T-cell (primary cell): ENCODE data around the gene CRYBG2. TPM values are rescaled to one million over a fixed set of nuclear protein-coding genes. Genes with fewer than 3 reads are reported as not detected.
"Not testable (repeated sequence)": the region's sequence is repeated elsewhere in the genome, so short reads cannot be mapped to it uniquely, and the experiment has no call there.

Experiments
- ATAC-seq, 4 experiments: fragments of 200-7000 bp in 3 of 4; fragments of 150-1000 bp in 1 of 4; cut with Tn5 transposase; replicated peaks in 1 of 4; 1 replicate in 3 of 4; 2 replicates in 1 of 4; pipeline ENCODE4 v1.10.0; 2021; ENCODE audit warnings: moderate library complexity in 3 of 4, mild to moderate bottlenecking in 2 of 4, moderate number of reproducible peaks in 1 of 4
- CTCF ChIA-PET, 2 donors: fragments of 300-600 bp; sonication (Branson Sonifier 250); formaldehyde crosslinking; loops; one replicate each; lab custom pipeline; 2022; ENCODE audit warnings: antibody characterized with exemption in 2 of 2; lab: Charles Lee
- POLR2A ChIA-PET, 2 donors: fragments of 300-600 bp; sonication (Branson Sonifier 250); formaldehyde crosslinking; loops; one replicate each; lab custom pipeline; 2022; ENCODE audit warnings: antibody characterized with exemption in 2 of 2; lab: Charles Lee
- DNase-seq, 35 experiments: peaks; one replicate each; pipeline versions ENCODE4 v3.0.0 to v3.0.0-alpha.2; 2013 to 2023
- H3K27ac ChIP-seq: one replicate; pipeline ENCODE4 v1.5.1; 2013; ENCODE audit warnings: low read length
- H3K27me3 ChIP-seq, 2 experiments: replicated peaks in 1 of 2; 1 replicate in 1 of 2; 2 replicates in 1 of 2; pipeline versions ENCODE4 v1.6.1 to v1.7.0; 2013; ENCODE audit warnings: low read length in 1 of 2, mixed read lengths in 1 of 2; ENCODE audit not compliant: control insufficient read depth in 2 of 2, insufficient read depth in 2 of 2; ENCODE audit errors: extremely low read depth in 1 of 2
- H3K36me3 ChIP-seq, 2 donors: 1 replicate in 1 of 2; 2 replicates in 1 of 2; pipeline versions ENCODE4 v1.6.1 to v1.7.0; 2013; ENCODE audit warnings: low read length in 1 of 2; ENCODE audit not compliant: control insufficient read depth in 2 of 2, insufficient read depth in 1 of 2; ENCODE audit errors: extremely low read depth in 1 of 2
- H3K4me1 ChIP-seq, 2 experiments: 1 replicate in 1 of 2; 2 replicates in 1 of 2; pipeline versions ENCODE4 v1.6.1 to v1.7.0; 2013; ENCODE audit warnings: low read length in 2 of 2, mixed read lengths in 1 of 2; ENCODE audit not compliant: insufficient read depth in 2 of 2, control insufficient read depth in 1 of 2; ENCODE audit errors: extremely low read depth in 1 of 2
- H3K4me3 ChIP-seq, 2 donors: 1 replicate in 1 of 2; 2 replicates in 1 of 2; pipeline versions ENCODE4 v1.5.1 to v1.7.0; 2013; ENCODE audit warnings: mild to moderate bottlenecking in 2 of 2, low read length in 1 of 2, moderate library complexity in 1 of 2; ENCODE audit not compliant: control insufficient read depth in 1 of 2; ENCODE audit errors: extremely low read depth in 1 of 2
- H3K9me3 ChIP-seq: 2 replicates; pipeline ENCODE4 v1.7.0; 2013
- H3K27ac Mint-ChIP-seq, 2 donors: one replicate each; pipeline ENCODE4 v1.8.0; 2020 to 2021; ENCODE audit warnings: mild to moderate bottlenecking in 2 of 2, mixed read lengths in 2 of 2
- H3K27me3 Mint-ChIP-seq, 2 donors: one replicate each; pipeline ENCODE4 v1.8.0; 2021 to 2022; ENCODE audit warnings: mixed read lengths in 2 of 2
- H3K36me3 Mint-ChIP-seq: one replicate; pipeline ENCODE4 v1.8.0; 2021; ENCODE audit warnings: mixed read lengths
- H3K4me1 Mint-ChIP-seq, 3 donors: one replicate each; pipeline ENCODE4 v1.8.0; 2020 to 2022; ENCODE audit warnings: mixed read lengths in 3 of 3, mild to moderate bottlenecking in 1 of 3
- H3K4me3 Mint-ChIP-seq, 3 donors: one replicate each; pipeline ENCODE4 v1.8.0; 2020 to 2022; ENCODE audit warnings: mild to moderate bottlenecking in 3 of 3, mixed read lengths in 3 of 3, moderate library complexity in 3 of 3
- H3K9me3 Mint-ChIP-seq, 3 donors: one replicate each; pipeline ENCODE4 v1.8.0; 2020 to 2022; ENCODE audit warnings: mixed read lengths in 3 of 3
- WGBS: methylation state at CpG from one replicate; pipeline ENCODE4 v1.1.5; 2013; ENCODE audit warnings: missing lambda C conversion rate; ENCODE audit not compliant: insufficient coverage; 5-methylcytosine and 5-hydroxymethylcytosine counted together
- total RNA-seq, 35 experiments: library from RNA in 6 of 35; stranded (reverse) in 6 of 35; fragments of 120-200 nt in 1 of 35; gene quantifications; one replicate each; pipeline versions ENCODE4 v1.2.1 to v1.2.4 and lab custom pipeline; 2013 to 2026

The CRYBG2 gene
- total RNA-seq, 5 donors from 2014 or later (not counting 1 experiment from before 2014, with no cell fraction given): 3.0 to 7.3 (median 5.1) TPM

DNA sequence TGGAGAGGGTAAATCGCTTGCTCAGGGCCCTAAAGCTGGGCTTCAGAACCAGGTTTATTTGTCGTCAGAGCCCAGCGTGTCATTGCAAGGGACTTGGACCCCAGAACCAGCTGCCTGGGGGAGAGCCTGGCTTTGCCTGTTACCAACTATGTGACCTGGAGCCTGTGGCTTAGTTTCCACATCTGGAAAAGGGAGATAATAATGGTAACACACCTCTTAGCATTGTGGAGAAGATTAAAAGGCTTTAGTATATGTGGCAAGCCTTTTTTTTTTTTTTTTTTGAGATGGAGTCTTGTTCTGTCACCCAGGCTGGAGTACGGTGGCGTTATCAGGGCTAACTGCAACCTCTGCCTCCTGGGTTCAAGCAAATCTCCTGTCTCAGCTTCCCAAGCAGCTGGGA lies 23.7 kb downstream of the CRYBG2 start:
- Mint-ChIP-seq H3K36me3 (peaks cover 5% of the 10 kb centered on the region), H3K27ac (no peak overlapping the region), H3K9me3 (no peaks in the 10 kb centered on the region), H3K4me3 (no peak overlapping the region), H3K4me1 (peaks cover 0 to 6% (median 3%) of the 10 kb centered on the region in 3 donors), H3K27me3 (no peaks in the 10 kb centered on the region)
- no peaks in the 10 kb centered on the region for H3K9me3 ChIP-seq
- H3K36me3 ChIP-seq: no peaks in the 10 kb centered on the region
- ChIA-PET POLR2A (no interaction called here), CTCF (no interaction called here)
- peaks cover 0 to 4% of the 10 kb centered on the region in 2 experiments for H3K4me1 ChIP-seq
- DNase-seq (no peak), ATAC-seq (no peak)
- H3K4me3 ChIP-seq: no peak overlapping the region
- 90% methylated on average over 2 of the region's 5 CpGs for WGBS
- no peaks in the 10 kb centered on the region for H3K27me3 ChIP-seq
- H3K27ac ChIP-seq: no peak overlapping the region

DNA sequence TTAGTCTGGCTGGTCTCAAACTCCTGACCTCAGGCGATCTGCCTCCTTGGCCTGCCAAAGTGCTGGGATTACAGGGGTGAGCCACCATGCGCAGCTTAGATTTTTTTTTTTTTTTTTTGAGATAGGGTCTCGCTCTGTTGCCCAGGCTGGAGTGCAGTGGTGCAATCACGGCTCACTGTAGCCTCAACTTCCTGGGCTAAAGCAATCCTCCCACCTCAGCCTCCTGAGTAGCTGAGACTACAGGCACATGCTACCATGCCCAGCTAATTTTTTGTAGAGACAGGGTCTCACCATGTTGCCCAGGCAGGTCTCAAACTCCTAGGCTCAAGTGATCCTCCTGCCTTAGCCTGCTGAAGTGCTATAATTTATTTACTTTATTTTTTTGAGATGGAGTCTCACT lies 24.6 kb downstream of the CRYBG2 start:
- ATAC-seq, H3K4me1 Mint-ChIP-seq, DNase-seq, H3K27me3 Mint-ChIP-seq, H3K4me1 ChIP-seq, H3K4me3 ChIP-seq, POLR2A ChIA-PET, H3K4me3 Mint-ChIP-seq, H3K9me3 ChIP-seq, H3K27ac ChIP-seq, H3K27ac Mint-ChIP-seq, H3K36me3 Mint-ChIP-seq, H3K36me3 ChIP-seq, H3K9me3 Mint-ChIP-seq, H3K27me3 ChIP-seq: not testable (repeated sequence)
- no CpG with 5 or more reads among the region's 4 CpGs for WGBS
- CTCF ChIA-PET: interaction anchor here in 1 of 2 donors (0.6 to 0.7 kb wide), 2 partner anchors 36 to 41 kb away, joined by 3 read pairs; no protein-coding TSS in a partner anchor

DNA sequence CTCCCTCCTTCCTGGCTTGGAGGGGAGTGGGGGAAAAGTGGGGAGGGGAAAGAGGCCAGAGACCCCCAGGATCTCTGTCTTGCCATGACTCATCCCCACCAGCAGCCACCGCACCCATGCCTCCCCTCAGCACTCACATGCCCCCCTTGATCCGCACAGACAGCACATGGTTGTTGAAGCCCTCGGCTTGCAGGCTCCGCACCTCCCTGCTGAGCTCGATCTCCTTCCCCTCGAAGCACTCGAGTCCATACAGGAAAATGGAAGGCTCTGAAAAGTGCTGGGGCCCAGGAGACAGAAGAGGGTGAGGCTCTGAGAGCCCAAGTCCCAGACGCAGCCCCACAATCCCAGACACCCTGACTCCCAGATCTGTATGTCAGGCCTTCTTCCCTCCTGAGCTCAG lies 25.3 kb downstream of the CRYBG2 start:
- DNase-seq (no peak), ATAC-seq (no peak)
- Mint-ChIP-seq H3K36me3 (peaks cover 9% of the 10 kb centered on the region), H3K27me3 (no peaks in the 10 kb centered on the region), H3K27ac (no peak overlapping the region), H3K4me3 (no peak overlapping the region), H3K9me3 (no peaks in the 10 kb centered on the region), H3K4me1 (peaks cover 2 to 7% (median 2%) of the 10 kb centered on the region in 3 donors)
- Histone ChIP-seq H3K27me3 (no peaks in the 10 kb centered on the region), H3K4me3 (no peak overlapping the region), H3K4me1 (no peaks in the 10 kb centered on the region), H3K9me3 (no peaks in the 10 kb centered on the region), H3K36me3 (peaks cover 4 to 10% of the 10 kb centered on the region in 2 donors), H3K27ac (no peak overlapping the region)
- ChIA-PET POLR2A (no interaction called here), CTCF (no interaction called here)
- WGBS: 92% methylated on average over 8 of the region's 8 CpGs

DNA sequence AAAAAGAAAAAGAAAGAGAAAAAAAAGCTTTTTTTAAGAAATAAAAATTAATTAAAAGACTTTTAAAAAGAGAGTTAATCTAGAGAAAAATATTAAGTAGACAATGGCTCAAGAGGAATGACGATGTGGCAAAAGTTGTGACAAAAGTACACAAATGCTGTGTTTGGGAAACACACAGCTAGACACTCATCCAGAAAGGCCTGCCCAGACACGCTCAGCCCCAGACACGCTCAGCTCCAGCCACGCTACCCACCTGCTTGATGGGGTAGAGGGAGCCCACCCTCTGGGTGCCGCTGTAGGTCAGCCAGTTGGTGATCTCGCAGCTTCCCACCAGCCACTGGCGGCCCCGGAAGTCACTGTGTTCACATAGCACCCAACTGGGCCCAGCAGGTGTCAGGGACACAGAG lies 26.0 kb downstream of the CRYBG2 start:
- H3K36me3 ChIP-seq: peaks cover 5 to 16% of the 10 kb centered on the region in 2 donors
- 85% methylated on average over 7 of the region's 8 CpGs for WGBS
- Mint-ChIP-seq H3K4me1 (peaks cover 8 to 13% (median 8%) of the 10 kb centered on the region in 3 donors), H3K4me3 (no peak overlapping the region), H3K9me3 (no peaks in the 10 kb centered on the region), H3K36me3 (peaks cover 11% of the 10 kb centered on the region), H3K27me3 (no peaks in the 10 kb centered on the region), H3K27ac (peak overlapping the region in 1 of 2 donors; percentile 36)
- H3K27me3 ChIP-seq: no peaks in the 10 kb centered on the region
- no peak overlapping the region for H3K27ac ChIP-seq
- no peak overlapping the region for H3K4me3 ChIP-seq
- POLR2A ChIA-PET: no interaction called here
- no peak for DNase-seq
- ATAC-seq: peak in 1 of 4 experiments; percentile 22
- H3K9me3 ChIP-seq: no peaks in the 10 kb centered on the region
- CTCF ChIA-PET: interaction anchor here (0.7 to 1.3 kb wide), 2 partner anchors 76 to 89 kb away, joined by 3 to 5 read pairs; no protein-coding TSS in a partner anchor
- H3K4me1 ChIP-seq: peaks cover 0 to 4% of the 10 kb centered on the region in 2 experiments

DNA sequence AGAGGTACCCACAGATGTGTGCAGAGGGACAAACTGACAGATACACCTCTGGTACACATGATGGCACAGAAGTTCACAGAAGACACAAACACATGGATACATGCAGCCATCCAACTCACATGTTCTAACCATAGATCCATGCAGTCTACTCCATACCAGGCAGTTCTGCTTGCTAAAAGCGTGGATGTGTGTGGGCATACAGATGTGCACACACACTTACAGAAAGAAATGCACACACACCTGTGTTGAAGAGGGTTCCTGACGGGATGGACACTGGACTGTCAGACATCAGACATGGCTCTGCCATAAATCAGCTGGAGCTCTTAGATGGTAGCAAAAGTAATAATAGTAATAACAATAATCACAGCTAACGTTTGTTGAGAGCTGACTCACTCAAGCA lies 29.4 kb downstream of the CRYBG2 start:
- peak overlapping the region; percentile 11 to 41 for H3K27ac Mint-ChIP-seq
- H3K4me1 Mint-ChIP-seq: peaks cover 34 to 44% (median 41%) of the 10 kb centered on the region in 3 donors

DNA sequence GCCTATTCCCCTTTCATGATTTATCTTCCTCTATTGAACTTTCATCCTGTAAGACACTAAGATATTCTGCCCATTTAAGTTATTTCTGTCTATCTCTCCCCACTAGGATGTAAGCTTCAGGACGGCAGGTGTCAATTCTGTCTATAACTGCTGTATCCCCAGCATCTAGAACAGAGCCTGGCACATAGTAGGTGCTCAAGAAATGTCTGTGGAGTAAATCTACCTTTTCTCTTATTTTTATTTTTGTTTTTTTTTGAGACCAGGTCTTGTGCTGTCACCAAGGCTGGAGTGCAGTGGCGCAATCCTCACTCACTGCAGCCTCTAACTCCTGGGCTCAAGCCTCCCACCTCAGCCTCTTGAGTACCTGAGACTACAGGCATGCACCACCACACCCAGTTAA lies 30.5 kb downstream of the CRYBG2 start:
- no CpG with 5 or more reads among the region's 2 CpGs for WGBS
- Histone ChIP-seq H3K4me1 (peaks cover 16 to 38% of the 10 kb centered on the region in 2 experiments), H3K9me3 (no peaks in the 10 kb centered on the region), H3K36me3 (peaks cover 9 to 46% of the 10 kb centered on the region in 2 donors), H3K27ac (no peak overlapping the region), H3K4me3 (no peak overlapping the region), H3K27me3 (no peaks in the 10 kb centered on the region)
- DNase-seq (no peak), ATAC-seq (no peak)
- Mint-ChIP-seq H3K27ac (peak overlapping the region; percentile 83 to 84), H3K9me3 (no peaks in the 10 kb centered on the region), H3K27me3 (no peaks in the 10 kb centered on the region), H3K36me3 (peaks cover 35% of the 10 kb centered on the region), H3K4me3 (no peak overlapping the region), H3K4me1 (peaks cover 34 to 46% (median 41%) of the 10 kb centered on the region in 3 donors)
- ChIA-PET POLR2A (no interaction called here), CTCF (interaction anchor here (0.7 to 2.9 kb wide), 6 partner anchors 34 to 51 kb away, joined by 4 to 20 read pairs (median 10); partner anchors contain the start of gene SH3BGRL3 (in 1 of the 2))

More for the DNA sequence above, 29.4 kb downstream of the CRYBG2 start:
- Histone ChIP-seq H3K27ac (no peak overlapping the region), H3K4me1 (peaks cover 16 to 36% of the 10 kb centered on the region in 2 experiments), H3K9me3 (no peaks in the 10 kb centered on the region), H3K4me3 (no peak overlapping the region), H3K36me3 (peaks cover 9 to 46% of the 10 kb centered on the region in 2 donors), H3K27me3 (no peaks in the 10 kb centered on the region)
- H3K4me3 Mint-ChIP-seq: no peak overlapping the region
- no peaks in the 10 kb centered on the region for H3K9me3 Mint-ChIP-seq
- ATAC-seq (no peak), DNase-seq (no peak)
- CTCF ChIA-PET: no interaction called here
- no CpG with 5 or more reads among the region's 3 CpGs for WGBS
- POLR2A ChIA-PET: no interaction called here
- no peaks in the 10 kb centered on the region for H3K27me3 Mint-ChIP-seq
- peaks cover 26% of the 10 kb centered on the region for H3K36me3 Mint-ChIP-seq
